Astrocyte of the hippocampus (primary cell): ENCODE data around the gene BAX.

ENCODE experiments used
- DNase-seq: peaks from one replicate; pipeline ENCODE4 v3.0.0; 2011; ENCODE audit warnings: low read depth, low spot score

BAX gene

DNA sequence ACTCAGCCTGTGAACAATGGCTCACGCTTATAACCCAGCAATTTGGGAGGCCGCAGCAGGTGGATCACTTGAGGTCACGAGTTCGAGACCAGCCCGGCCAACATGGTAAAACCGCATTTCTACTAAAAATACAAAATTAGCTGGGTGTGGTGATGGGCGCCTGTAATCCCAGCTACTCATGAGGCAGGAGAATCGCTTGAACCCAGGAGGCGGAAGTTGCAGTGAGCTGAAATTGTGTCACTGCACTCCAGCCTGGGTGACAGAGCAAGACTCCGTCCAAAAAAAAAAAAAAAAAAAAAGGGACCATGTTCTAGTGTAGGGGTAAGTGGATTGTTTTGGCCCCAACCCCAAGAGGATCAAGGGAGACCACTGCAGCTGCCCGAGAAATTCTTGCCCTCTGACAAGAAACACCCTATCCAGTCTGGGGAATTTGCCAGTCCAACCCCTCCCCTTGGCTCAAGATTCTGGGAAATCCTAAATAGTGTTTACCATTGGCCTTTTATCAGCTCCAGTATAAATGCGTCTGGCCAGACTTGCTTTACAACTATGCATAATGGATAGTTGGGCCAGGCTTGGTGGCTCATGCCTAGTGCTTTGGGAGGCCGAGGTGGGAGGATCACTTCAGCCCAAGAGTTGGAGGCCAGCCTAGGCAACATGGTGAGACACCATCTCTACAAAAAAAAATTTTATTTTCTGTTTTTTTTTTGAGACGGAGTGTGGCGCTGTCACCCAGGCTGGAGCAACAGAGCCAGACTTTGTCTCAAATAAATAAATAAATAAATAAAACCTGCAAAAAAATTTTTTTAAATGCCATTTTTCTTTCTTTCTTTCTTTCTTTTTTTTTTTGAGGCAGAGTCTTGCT is 26.3 kb upstream of the BAX start:
- peak; percentile 25 for DNase-seq

- peak; percentile 77 for DNase-seq
Measured at GRCh38 chr19:48933382-48933932, 21.2 kb upstream of the BAX start, which contains the start of gene DHDH. Gene DHDH (plus strand): TSS chr19:48933699. CDS start chr19:48933722, 23 bp downstream.

DNA sequence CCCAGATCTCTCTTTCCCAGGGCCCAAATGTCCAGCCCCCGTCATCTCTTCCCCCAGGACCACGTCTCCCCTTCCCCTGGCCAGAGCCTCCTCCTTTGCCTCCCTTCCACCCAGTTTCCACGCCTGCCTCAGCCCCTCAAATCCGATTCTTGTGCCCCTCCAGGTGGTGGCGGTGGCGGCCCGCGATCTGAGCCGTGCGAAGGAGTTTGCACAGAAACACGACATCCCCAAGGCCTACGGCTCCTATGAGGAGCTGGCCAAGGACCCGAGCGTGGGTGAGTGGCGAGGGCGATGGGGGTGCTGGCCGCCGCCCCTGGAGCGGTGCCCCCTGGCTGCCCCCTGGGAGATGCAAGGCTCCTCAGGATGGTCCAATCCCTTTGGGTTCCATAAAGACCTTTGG is 19.8 kb upstream of the BAX start:
- DNase-seq = no peak

DNA sequence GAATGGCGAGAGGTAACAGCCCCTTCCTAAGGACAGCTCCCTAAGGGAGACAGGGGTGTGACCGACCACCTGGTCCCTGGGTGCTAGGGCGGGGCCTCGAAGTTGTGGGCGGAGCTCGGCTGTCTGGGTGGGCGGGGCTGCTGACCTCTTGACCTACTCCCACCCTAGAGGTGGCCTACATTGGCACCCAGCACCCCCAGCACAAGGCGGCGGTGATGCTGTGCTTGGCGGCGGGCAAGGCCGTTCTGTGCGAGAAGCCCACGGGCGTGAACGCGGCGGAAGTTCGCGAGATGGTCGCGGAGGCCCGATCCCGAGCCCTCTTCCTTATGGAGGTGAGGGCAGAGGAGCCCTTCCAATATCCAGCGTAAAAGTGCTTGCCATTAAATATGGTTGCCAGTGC is 18.8 kb upstream of the BAX start:
- DNase-seq = no peak

- DNase-seq = no peak
Measured at GRCh38 chr19:48938256-48938655, 16.4 kb upstream of the BAX start.

- DNase-seq = no peak
Measured at GRCh38 chr19:48940902-48941301, 13.8 kb upstream of the BAX start.

- DNase-seq = no peak
Measured at GRCh38 chr19:48943081-48943480, 11.6 kb upstream of the BAX start.

DNA sequence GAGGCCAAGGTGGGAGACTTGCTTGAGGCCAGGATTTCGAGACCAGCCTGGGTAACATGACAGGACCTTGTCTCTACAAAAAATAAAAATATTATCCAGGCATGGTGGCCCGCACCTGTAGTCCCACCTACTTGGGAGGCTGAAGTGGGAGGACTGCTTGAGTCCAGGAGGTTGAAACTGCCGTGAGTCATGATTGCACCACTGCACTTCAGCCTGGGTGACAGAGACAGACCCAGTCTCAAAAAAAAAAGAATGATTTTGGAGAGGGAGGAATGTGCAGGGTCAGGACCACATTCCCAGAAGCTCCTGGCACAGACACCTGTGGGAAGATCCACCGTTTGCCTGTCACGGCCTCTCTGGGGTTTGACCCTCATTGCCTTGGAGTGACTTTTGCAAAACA is 9.3 kb upstream of the BAX start:
- DNase-seq = no peak

GRCh38 chr19:48945817-48946216 is 8.9 kb upstream of the BAX start:
- no peak for DNase-seq

- DNase-seq = no peak
Measured at GRCh38 chr19:48946463-48947257, 8.0 kb upstream of the BAX start.

DNA sequence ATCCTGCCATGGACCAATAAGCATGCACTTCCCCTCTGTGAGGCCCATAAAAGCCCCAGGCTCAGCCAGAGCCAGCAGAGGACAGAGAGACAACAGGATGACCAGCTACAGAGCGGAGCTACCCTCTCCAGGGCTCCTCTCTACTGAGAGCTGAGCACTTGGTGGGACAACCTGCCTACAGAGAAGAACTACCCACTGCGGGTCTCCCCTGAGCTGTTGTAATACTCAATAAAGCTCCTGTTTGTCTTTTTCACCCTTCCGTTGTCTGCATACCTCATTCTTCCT is 7.5 kb upstream of the BAX start:
- DNase-seq = no peak

GRCh38 chr19:48950159-48950558 is 4.5 kb upstream of the BAX start:
- DNase-seq = no peak

GRCh38 chr19:48950830-48951519 is 3.7 kb upstream of the BAX start:
- DNase-seq = no peak

DNA sequence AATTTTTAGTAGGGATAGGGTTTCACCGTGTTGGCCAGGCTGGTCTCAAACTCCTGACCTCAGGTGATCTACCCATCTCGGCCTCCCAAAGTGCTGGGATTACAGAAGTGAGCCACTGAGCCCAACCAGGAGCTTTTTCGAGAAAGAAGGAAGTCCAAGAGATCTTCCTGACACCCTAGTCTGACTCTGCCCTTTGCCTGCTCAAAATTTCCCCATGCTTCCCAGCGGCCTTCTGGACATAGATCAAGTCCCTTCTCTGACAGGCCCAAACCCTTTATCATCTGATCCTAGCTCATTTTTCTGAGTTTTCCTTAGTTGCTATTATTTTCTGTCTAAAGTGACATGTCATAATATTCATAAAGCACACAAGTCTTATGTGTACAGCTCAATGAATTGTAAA is 1.5 kb upstream of the BAX start:
- no peak for DNase-seq

- DNase-seq = no peak
Measured at GRCh38 chr19:48953990-48954594, 583 bp upstream of the BAX start.

DNA sequence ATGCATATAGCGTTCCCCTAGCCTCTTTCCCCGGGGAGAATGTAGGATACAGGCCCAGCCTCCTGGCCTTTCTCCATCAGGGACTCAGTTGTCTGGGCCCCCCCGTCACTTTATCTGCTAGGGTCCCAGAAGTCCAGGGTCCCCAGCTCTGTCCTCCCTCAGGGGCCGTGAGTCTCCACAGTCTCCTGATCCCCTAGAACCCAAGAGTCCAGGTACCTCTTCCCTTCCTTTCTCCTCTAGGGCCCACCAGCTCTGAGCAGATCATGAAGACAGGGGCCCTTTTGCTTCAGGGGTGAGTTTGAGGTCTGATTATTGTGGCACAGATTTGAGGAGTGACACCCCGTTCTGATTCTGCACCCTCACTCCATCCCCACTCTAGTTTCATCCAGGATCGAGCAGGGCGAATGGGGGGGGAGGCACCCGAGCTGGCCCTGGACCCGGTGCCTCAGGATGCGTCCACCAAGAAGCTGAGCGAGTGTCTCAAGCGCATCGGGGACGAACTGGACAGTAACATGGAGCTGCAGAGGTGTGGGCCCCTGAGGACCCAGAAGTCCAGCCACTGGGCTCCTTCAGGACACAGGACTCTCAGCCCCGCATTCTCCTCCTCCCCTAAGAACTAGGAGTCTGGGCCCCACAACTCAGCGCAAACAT is 758 bp downstream of the BAX start:
- peak; percentile 10 for DNase-seq

GRCh38 chr19:48958006-48958405 is 3.3 kb downstream of the BAX start:
- no peak for DNase-seq

DNA sequence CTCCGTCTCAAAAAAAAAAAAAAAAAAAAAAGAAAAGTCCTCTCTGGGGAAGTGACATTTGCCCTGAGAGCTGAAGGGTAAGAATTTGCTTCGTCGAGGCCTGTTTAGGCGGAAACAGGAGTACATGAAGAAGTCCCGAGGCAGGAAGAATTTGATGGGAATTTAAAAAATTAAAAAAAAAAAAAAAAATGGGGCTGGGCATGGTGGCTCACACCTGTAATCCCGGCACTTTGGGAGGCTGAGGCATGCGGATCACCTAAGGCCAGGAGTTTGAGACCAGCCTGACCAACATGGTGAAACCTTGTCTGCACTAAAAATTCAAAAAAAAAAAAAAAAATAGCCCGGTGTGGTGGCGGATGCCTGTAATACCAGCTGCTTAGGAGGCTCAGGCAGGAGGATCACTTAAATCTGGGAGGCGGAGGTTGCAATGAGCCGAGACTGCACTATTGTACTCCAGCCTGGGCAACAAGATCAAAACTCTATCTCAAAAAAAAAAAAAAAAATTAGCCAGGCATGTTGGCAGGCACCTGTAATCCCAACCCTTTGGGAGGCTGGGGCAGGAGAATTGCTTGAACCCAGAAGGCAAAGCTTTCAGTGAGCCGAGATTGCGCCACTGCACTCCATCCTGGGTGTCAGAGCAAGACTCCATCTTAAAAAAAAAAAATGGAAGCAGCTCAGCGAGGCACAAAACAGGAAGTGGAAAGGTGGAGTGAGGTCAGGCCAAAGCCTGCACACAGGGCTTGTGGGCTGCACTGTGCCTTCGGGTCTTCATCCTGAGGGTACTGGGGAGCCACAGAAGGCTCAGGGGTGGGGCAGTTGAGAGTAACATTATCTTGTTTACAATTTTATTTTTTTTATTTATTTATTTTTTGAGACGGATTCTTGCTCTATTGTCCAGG is 4.9 kb downstream of the BAX start:
- no peak for DNase-seq

- peak; percentile 11 for DNase-seq
Measured at GRCh38 chr19:48961051-48961649, 6.5 kb downstream of the BAX start.

DNA sequence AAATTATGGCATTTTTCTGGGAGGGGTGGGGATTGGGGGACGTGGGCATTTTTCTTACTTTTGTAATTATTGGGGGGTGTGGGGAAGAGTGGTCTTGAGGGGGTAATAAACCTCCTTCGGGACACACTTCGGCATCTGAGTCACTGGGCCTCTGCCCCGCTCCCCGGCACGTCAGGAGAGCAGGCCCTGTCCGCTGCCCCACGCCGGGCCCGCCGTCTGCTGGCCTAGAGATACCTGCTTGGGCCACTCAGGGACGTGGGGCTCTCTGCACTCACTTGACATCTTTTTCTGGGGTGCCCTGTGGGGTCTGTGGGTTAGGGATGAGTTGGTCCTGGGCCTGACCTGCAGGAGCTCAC is 7.0 kb downstream of the BAX start:
- DNase-seq = no peak
